GM21619 (cell line): ENCODE data around the gene HLF.

Experiments
- ATAC-seq: cut with Tn5 transposase; IDR thresholded peaks from one replicate; pipeline ENCODE4 v1.9.1; 2021; ENCODE audit not compliant: unreplicated experiment

The HLF gene

DNA sequence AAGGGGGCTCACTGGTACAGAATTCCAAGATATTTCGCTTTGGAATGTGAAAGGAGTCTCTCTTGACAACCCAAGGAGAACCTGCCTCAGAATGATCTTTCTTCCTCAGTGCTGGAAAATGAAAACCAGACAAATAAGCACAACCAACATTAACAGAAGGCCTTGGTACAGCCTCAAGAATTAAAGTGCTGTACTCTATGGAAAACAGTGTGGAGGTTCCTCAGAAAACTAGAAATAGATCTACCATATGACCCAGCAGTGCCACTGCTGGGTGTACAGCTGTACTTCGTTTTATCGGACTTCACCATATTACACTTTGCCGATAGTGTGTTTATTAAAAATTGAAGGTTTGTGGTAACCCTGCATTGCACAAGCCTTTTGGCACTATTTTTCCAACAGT is 25.2 kb downstream of the HLF start:
- ATAC-seq = no peak

DNA sequence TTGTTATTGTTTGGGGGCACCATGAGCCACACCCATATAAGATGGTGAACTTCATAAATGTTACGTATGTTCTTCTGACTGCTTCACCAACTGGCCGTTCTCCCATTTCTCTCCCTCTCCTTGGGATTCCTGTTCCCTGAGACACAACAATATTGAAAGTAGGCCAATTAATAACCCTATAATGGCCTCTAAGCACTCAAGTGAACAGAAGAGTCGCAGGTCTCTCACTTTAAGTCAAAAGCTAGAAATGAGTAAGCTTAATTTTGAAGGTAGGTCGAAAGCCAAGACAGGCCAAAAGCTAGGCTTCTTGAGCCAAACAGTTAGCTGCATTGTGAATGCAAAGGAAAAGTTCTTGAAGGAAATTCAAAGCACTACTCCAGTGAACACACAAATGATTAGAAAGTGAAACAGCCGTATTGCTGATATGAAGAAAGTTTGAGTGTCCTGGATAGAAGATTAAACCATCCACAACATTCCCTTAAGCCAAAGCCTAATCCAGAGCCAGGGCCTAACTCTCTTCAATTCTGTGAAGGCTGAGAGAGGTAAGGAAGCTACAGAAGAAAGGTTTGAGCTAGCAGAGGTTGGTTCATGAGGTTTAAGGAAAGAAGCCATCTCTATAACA is 25.8 kb downstream of the HLF start:
- ATAC-seq = no peak

DNA sequence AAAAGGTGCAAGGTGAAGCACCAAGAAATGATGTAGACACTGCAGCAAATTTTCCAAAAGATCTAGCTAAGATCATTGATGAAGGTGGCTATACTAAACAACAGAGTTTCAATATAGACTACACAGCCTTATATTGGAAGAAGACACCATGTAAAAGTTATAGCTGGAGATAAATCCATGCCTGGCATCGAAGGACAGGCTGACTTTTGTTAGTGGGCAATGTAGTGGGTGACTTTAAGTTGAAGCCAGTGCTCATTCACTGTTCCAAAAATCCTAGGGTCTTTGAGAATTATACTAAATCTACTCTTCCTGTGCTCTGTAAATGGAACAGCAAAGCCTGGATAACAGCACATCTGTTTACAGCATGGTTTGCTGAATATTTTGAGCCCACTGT is 26.4 kb downstream of the HLF start:
- ATAC-seq = no peak

DNA sequence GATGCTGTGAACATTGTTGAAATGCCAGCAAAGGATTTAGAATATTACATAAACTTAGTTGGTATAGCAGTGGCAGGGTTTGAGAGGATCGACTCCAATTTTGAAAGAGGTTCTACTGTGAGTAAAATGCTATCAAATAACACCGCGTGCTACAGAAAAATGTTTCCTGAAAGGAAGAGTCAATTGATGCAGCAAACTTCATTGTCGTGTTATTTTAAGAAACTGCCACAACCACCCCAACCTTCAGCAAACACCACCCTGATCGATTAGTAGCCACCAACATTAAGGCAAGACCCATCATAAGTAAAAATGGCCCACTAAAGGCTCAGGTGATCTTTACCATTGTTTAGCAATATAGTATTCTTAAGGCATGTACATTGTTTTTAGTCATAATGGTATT is 27.3 kb downstream of the HLF start:
- ATAC-seq = no peak

DNA sequence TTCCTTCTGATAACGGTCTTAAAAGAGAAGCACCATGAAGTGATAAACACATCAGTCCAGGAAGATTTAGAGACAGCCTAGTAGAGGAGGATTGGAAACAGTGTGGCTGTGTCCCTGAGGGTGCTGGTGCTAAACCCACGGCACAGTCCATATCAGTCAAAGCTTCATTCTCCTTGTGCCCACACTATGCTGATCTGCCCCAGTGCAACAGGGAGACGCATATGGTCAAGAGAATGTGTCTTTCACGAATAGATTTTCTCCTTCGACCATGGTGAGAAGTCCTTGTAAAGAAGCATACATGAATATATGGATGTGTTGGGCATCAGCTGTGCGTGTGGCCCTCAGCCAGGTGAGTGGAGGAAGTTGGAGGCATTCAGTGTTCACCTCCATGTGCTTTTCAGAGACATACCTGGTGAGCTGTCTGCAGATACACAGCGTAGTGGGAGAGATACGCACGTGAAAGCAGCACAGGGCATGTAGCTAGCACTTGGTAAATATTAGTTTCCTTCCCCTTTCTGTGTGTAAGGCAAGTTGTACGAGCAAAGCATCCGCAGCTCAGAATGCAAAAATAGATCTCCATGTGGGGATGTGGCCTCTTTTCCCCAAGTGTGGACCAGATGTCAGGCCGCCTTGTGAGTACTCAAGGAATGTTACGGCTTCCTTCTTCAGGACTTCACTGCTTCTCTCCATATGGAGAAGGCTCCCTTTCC is 29.4 kb downstream of the HLF start:
- ATAC-seq = no peak

DNA sequence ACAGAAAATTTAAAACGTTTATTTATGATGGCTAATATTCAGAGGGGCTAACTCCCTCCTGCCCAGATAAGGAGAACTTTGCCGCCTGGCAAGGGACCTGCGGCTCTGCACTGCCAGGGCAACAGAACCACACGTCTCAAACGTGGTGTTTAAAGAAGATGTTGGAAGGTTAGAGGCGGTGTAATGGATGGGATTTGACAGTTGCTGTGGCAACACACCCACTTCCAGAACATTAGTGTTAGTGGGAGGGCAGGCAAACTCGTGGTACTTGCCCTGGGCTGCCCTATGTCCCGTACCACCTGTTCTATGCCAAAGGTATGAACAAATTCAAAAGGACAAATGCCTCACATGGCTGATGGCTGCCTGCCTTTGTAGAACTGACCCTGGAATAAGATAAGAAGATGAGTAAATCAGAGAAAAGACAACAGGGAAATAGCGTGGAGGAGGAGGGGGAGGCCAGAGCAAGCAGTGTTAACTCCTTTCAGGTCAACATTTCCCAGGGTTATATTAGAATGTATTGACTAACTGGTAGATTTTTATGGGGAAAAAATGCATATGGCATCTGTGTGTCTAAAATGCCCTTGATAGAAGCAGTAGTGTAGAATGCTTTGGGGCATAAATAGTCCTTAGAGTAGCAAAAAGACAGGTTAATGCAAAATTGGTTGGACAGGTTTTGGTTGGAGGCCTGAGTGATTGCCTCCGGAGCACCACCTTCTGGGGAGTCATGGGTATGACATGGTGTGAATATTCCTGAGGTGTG is 30.8 kb downstream of the HLF start:
- ATAC-seq = peak; percentile 84

DNA sequence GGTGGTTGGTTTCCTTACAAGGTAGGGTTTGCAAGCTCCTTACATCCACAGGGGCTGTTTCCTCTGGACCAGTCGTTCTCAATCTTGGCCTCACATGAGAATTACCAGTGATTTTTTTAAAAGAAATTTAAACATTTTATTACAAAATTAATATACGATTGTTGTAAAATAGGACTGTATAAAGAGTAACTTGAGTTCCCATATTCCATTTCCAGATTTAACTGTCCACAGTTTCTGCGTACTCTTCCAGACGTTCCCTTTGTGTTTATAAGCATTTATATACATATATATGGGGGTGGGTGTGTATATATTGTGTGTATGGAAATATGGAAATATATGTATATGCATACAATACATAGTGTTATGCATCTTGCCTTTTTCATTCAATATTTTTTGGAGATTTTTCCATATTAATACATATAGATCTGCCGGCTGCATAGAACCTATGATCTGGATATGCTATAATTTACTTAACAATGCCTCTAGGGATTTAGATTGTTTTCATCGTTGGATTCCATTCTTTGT is 31.5 kb downstream of the HLF start:
- no peak for ATAC-seq

DNA sequence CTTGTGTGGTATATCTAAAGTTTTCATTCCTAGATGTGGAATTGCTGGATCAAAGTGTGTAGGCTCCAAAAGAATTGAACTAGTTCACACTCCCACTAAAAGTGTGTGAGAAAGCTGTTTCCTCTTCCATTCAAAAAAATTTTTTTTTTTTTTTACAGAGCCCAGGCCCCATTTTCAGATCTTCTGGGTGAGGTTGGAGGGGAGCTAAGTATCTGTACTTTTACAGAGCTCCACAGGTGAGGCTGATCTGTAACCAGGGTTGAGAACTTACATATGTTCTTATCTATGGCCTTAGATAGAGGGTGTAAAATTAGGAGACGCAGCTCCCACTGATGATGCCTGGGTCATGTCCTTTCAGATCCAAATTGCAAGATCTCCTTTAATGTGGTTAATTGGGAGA is 31.9 kb downstream of the HLF start:
- ATAC-seq = no peak

DNA sequence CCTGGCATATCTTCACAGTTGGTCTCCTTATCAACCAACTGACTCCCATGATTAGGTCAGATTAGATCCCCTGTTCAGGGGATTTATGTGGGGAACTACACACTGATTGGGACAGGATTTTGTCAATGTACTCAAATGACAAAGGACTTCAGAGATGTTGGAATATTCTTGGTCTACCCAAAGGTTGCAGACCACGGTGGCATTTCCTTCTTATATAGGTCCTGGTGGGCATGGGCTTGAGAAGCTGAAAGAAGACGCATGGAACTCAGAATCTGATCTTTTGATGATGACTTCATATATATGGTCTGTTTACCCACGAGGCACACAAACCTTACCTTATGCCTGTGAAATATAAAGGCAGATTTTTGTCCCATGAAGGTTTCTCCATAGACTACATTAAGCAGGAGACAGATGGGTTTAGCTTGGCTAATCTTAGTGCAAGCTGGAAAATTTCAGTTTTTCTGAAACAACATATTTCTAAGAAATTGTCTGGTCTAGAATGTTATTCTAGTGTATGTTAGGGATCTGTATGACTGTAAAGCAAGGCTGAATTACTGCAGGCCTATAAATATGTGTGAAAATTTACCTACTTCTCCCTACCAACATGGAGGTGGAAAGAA is 33.5 kb downstream of the HLF start:
- no peak for ATAC-seq

DNA sequence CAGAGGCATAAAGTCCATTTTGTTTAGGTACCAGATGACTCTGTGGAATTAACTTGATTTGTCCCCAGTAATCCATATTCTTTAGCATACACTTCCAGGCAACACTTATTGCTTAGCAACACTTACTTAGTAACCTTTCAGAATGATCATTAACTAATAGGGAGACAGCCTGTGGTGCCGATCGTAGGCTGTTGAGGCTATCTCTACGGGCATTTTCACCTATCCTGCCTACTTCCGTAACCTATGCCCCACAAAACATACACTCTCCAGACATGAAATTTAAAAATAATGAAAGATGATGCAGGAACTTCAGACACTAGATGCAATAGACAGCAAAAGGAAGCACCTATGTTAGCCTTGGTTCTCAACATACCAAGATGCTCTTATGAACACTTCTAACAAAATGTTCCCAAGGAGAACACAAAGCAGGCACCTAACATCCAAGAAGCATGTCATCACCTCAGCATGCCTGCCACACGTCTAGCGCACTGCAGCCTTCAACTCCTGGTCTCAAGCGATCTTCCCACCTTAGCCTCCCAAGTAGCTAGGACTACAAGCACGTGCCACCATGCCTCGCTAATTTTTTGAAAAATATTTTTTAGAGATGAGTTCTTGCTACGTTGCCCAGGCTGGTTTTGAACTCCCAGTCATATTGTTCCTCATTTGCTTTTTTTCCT is 34.5 kb downstream of the HLF start:
- ATAC-seq = no peak

DNA sequence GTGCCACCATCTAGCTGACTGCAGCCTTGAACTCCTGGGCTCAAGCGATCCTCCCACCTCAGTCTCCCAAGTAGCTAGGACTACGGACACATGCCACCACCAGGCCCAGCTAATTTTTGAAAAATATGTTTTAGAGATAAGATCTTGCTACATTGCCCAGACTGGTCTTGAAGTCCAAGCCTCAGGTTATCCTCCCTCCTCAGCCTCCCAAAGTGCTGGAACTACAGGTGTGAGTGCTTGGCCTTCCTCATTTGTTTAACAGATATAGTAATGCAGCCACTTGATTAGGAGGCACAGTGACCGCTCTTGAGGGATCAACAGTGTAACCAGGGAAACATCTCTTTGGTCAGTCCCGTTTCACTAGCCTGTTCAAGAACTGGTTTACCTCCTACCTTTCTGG is 35.1 kb downstream of the HLF start:
- ATAC-seq = no peak

DNA sequence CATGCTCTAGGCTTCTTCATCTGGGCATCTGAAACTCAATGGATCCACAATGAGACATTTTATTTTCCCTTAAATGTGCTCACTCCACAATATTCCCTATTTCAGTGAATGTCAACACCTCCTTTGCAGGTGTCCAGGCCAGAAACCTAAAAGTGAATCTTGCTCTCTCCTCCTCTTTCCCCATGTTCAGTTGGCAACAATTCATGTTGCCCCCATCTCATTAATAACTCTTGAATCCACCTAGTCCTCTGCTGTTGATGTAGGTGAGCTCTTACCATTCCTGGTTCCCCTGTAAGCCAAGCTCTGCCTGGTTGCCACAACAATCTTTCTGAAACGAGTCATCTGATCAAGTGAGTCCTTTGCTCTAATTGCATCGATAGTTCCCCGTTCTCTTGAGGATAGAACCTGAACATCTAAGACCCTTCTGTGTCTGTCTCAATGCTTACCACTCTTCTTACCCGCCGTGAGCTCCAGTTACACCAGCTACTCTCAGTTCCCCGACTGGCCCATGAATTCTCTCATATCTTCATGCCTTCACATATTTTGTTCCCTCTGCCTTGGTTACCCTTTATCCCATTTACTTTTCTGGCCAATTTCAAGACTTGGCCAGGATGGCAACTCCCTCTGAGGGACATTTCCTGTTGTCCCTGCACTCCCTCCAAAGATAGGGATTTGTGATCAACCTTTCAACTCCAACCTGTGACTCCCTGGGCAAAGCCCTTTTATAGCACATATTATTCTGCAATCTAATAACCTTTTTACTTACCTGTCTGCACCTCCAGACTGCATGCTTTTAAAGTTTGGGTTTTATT is 35.9 kb downstream of the HLF start:
- ATAC-seq = no peak

DNA sequence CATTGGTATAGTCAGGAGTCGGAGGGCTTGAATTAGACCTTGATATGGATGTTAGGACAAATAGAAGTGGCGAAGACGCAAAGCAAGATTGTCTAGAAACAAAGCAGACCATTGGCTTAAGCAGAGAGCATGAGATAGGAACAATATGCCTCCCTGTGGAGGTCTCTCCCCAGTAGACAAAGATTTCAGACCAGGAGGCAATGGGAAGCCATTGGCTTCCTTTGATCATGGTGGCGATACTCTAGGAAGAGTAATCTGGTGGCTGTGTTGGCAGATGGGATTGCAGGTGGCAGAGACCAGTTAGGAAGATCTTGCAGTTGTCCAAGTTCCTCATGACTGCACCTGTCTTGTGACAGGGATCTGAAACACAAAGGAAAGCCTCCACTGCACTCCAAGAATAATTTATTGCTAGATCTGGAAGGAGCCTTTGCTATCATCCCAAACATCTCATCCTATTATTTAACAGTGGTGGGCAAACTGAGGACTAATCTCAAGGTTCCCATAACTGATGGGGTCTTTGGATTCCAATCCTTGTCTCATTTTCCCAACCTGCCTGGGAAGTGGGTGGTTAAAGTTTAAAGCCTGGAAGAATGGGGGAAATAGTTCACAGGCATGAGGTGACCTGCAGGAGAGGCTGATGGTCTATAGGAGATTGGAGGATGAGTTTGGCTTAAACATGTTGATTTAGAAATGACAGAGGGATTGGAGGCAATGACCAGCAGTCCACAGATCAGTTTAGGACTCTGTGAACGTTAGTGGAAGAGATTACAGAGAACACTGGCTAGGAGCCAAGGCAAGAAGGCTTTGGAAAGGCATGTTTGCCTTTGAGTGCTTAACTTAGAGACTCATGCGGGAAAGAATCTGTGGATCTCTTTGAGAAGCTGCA is 37.0 kb downstream of the HLF start:
- ATAC-seq = no peak

DNA sequence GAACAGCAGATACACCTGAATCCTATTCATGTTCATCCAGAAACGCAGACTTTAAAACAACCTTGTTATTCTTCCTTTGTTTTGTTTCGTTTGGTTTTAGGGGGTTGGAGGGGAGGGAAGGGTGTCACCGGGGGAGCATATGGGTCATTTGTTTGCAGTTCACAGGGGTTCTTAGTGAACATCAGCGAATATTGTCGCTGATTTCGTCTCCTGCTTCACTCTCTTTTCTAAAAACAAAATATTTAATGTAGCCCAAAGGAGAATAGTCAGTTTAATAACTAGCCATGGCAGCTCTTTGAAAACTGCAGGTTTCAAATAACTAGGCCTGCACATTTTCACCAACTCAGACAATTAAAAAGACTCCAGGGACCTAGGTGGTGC is 37.6 kb downstream of the HLF start:
- no peak for ATAC-seq

DNA sequence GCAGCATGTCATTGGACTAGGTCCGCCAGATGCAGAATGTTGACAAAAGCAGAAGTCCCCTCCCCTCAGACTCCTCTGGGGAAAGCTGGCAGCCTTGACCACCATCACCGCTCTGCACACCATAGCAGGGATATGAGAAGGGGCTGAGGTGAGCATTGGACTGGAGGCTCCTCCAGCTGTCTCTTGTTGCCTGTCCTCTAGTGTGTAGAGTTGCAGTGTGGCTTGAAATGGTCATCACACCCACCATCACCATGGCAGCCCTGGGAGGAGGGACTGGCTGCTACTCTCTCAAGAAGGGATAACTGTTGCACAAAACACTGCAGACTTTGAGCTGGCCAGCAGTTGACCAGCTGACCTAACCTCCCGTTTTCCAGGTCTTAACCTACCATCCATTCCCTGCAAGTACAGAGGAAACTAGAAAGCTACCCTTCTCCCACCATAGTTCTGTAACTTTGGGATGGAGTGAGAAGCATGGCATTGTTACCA is 38.3 kb downstream of the HLF start:
- no peak for ATAC-seq

DNA sequence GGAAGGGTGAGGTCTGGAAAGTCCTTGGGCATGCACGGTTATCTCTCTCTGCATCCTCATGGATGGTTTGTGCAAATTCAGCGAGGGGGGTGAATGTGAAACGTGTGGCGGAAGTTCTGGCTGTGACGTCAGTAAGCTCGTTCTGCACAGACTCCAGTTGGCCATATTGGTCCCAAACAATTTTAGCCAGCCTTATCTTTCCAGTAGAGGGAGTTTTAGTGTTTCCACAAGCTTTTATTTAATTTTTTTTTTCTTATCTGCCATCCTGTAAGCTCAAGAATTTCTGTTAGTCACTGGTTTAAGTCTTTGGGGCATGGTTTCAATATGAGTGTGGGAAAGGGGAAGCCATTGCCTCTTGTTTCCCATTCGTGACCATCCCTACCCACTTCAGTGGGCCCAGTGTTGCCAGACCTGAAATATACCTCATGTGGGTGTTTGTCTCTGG is 39.0 kb downstream of the HLF start:
- no peak for ATAC-seq

DNA sequence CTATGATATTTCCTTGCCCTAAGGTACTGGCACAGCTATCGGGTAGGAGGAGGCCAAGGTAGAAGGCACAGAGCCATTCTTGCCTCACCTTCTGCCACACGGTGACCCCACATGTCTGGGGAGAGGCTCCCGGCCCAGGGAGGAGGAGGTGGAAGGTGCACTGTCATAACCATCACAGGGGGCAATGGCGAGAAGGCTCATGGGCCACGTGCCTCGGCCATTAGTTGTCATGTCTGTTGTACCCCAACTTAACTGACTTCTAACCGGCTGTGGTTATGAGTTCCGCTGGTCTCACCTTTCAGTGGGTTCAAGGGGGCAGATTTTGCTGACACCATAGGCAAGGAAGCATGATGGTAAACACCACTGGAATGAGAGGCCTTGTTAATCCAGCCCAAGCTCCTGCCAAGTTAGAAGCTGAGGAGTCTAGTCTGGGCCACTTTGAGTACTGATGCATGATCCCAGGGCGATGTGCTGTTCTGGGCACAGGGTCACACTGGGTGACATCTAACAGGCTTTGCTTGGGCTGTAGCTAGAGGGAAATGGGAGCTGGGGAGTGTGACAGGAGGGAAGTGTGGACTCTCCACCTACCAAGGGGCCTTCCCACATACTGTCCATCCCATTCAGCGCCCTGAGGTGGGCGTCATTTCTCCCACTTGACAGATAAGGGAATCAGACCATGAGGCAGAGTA is 39.6 kb downstream of the HLF start:
- no peak for ATAC-seq

DNA sequence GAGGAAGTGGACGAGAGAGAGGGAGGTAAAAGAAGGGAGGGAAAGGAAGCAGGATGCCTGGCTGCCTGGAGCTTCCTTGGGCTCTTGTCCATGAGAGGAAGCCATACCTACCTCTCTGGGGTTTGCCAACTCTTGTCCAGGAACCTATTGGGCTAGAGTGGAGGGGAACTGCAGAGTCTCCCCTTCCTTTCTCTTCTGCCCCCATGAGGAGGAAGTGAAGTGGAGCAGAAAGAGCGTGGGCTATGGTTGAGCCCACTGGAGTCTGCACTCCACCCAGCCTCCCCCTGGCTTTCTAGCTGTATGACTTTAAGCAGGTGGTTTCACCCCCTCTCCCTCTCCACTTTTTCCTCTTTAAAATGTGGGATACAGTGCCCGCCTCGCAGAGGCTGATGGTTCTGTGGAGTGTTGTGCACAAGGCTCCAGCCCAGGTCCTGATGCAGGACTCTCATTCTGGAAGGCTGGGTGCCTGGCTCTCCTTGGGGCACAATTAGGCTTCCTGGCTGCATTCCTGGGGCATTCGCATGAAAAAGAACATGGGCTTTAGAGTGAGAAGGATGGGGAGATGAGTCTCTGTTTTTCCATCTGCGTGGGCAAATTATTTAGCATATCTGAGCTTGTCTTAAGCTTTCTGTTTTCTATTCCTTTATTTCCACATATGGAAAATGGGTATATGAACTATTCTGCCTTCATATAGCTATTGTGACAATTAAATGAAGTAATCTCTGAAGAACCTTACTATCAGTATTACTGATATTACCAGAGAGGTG is 40.7 kb downstream of the HLF start:
- no peak for ATAC-seq
